Measurements from ENCODE around the gene NFAT5. TPM values are rescaled to one million over a fixed set of nuclear protein-coding genes. Genes with fewer than 3 reads are reported as not detected.

Gene NFAT5
- total and polyA plus RNA-seq, 2 donors (not counting 3 experiments of a cell fraction or from before 2014, with no cell fraction given) = 17.2 to 49.5 TPM

DNA sequence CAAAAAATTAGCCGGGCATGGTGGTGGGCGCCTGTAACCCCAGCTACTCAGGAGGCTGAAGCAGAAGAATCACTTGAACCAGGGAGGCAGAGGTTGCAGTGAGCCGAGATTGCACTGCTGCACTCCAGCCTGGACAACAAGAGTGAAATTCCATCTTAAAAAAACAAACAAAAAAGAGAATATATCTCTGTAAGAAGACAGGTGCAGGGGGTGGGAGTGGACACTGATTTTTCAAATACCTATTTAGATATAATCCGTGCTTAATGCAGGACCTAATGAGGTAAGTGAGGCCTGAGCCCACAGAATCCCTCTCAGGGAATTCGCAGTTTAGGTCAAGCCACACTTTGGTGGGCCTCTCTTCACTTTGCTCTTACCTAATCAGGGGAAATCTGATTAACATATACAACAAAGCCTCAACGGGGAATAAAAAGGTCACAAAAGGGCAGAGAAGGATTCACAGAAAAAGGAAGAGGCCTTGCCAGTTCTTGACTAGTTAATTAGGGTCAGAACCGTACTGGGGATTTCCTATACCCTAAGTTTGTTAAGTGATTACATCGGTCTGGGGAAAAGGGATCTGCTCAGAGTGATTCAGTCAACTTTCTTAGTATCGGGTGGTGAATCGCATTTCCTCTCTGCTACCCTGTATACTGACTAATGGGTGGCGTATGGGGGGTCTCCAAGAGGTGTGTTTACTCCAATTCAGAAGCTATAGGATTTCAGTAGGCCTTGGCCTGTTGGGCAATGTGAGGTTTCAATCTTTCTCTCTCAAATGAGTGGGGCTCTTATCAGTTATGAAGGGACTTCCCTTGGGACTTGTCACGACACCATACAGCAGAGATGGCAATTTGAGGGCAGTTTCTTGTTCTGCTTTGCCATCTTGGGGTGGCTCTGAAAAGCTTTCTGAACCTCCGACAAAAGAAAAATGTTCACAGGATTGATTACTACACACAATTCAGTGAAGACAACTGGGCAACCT is 1.9 kb upstream of the NFAT5 start:
- H3K4me2 ChIP-seq (ENCODE audit: insufficient read depth, low read length) = peak overlapping the region; percentile 99
- DNase-seq (ENCODE audit: low read depth, low spot score) = peak; percentile 69
- ChIA-PET POLR2A (interaction anchor here (0.9 kb wide), 1 partner anchor 33 kb away, joined by 3 read pairs; no protein-coding TSS in a partner anchor), CTCF (interaction anchor here (0.9 to 2.3 kb wide), 7 partner anchors 19 to 168 kb away, joined by 3 to 16 read pairs (median 4); no protein-coding TSS in a partner anchor)
- H3K4me1 ChIP-seq (ENCODE audit: control insufficient read depth, extremely low read depth, insufficient read depth, low read length) = peaks cover 30% of the 10 kb centered on the region
- no peaks in the 10 kb centered on the region for H3K9me1 ChIP-seq (replicated peaks; ENCODE audit: control insufficient read depth, extremely low read depth, insufficient read depth, low read length)
- peaks cover 0 to 4% of the 10 kb centered on the region in 2 experiments for H3K36me3 ChIP-seq (ENCODE audit: control insufficient read depth in 2 of 2, extremely low read depth in 1 of 2, insufficient read depth in 2 of 2, low read length in 2 of 2)
- dilution Hi-C loops (cut with MboI; ENCODE audit: extremely low pct_ligation_motif_present, low sequenced_read_pairs) = no loop called here
- peak overlapping the region; percentile 39 for H3K9ac ChIP-seq (replicated peaks; ENCODE audit: extremely low read depth, insufficient read depth, low read length)
- TF ChIP-seq POLR2AphosphoS5 (IDR thresholded peaks at IDR 0.05; ENCODE audit: insufficient read depth, low read depth, low read length) (no peak), FOS (IDR thresholded peaks at IDR 0.05; ENCODE audit: borderline replicate concordance, insufficient read depth, low read length) (peak; percentile 61), POLR2A (IDR thresholded peaks at IDR 0.05; ENCODE audit: low read depth, low read length) (peak; percentile 21), CTCF (IDR thresholded peaks at IDR 0.05; ENCODE audit: extremely low read depth in 1 of 2, insufficient read depth in 1 of 2, low read depth in 1 of 2, low read length in 2 of 2) (no peak), GATA2 (IDR thresholded peaks at IDR 0.05; ENCODE audit: insufficient read depth, insufficient read length, low read depth, low read length) (peak; percentile 51), JUN (IDR thresholded peaks at IDR 0.05; ENCODE audit: borderline replicate concordance, insufficient read depth, insufficient read length, low read depth) (no peak)
- TF ChIP-seq, protein P1, sequence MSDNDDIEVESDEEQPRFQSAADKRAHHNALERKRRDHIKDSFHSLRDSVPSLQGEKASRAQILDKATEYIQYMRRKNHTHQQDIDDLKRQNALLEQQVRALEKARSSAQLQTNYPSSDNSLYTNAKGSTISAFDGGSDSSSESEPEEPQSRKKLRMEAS (IDR thresholded peaks at IDR 0.05; ENCODE audit: insufficient read depth, insufficient read length) = no peak
- peak overlapping the region in 1 of 3 experiments; percentile 88 for H3K4me3 ChIP-seq (replicated peaks in 1 of 3; ENCODE audit: insufficient read depth in 1 of 3, low read depth in 1 of 3, low read length in 3 of 3)
- H3K27me3 ChIP-seq (ENCODE audit: control insufficient read depth in 2 of 2, insufficient read depth in 2 of 2, low read length in 2 of 2) = no peaks in the 10 kb centered on the region
- H2AFZ ChIP-seq (ENCODE audit: low read depth, low read length) = peak overlapping the region; percentile 87
- H4K20me1 ChIP-seq (replicated peaks; ENCODE audit: control insufficient read depth, extremely low read depth, insufficient read depth, low read length) = no peaks in the 10 kb centered on the region
- intact Hi-C loops (cut with micrococcal nuclease) = loop anchor here (2.0 kb wide), 1 partner anchor 81 kb away; no protein-coding TSS in a partner anchor
- FAIRE-seq = peak; percentile 8
- peak overlapping the region; percentile 83 for H3K27ac ChIP-seq (ENCODE audit: insufficient read depth, low read depth, low read length)
- H3K9me3 ChIP-seq (replicated peaks; ENCODE audit: control insufficient read depth, insufficient read depth, low read length) = no peaks in the 10 kb centered on the region
- peaks cover 28% of the 10 kb centered on the region for H3K79me2 ChIP-seq (ENCODE audit: control insufficient read depth, insufficient read depth, low read length)
- BruUV-seq (replicated peaks) = no TSS peak

Data from endothelial cell of umbilical vein (primary cell).